Suprapubic skin (tissue), 4 donors: ENCODE results near the gene PRSS57. TPM values are rescaled to one million over a fixed set of nuclear protein-coding genes. Genes with fewer than 3 reads are reported as not detected.
A peak's percentile ranks its signal among the peaks of the same experiment; 100 is the strongest.

Source experiments
- DNase-seq, 2 donors: peaks; one replicate each; pipeline ENCODE4 v3.0.0-alpha.2; 2019; ENCODE audit warnings: low spot score in 2 of 2
- H3K27ac ChIP-seq: fragments of 200-600 bp; sonication (generic); one replicate; pipeline ENCODE4 v1.5.1; 2019
- H3K27me3 ChIP-seq: fragments of 200-600 bp; sonication (generic); one replicate; pipeline ENCODE4 v1.5.1; 2019
- H3K36me3 ChIP-seq: fragments of 200-600 bp; sonication (generic); one replicate; pipeline ENCODE4 v1.5.1; 2019
- H3K4me1 ChIP-seq: fragments of 200-600 bp; sonication (generic); one replicate; pipeline ENCODE4 v1.5.1; 2019
- H3K4me3 ChIP-seq: fragments of 200-600 bp; sonication (generic); one replicate; pipeline ENCODE4 v1.5.1; 2019; ENCODE audit warnings: mild to moderate bottlenecking
- H3K9me3 ChIP-seq: fragments of 200-600 bp; sonication (generic); one replicate; pipeline ENCODE4 v1.5.1; 2019
- EP300 ChIP-seq: sonication (generic); formaldehyde crosslinking; IDR thresholded peaks from one replicate; pipeline ENCODE4 v1.6.1; 2017; ENCODE audit warnings: antibody characterized with exemption
- POLR2A ChIP-seq, 2 donors: fragments of 450-650 bp; IDR thresholded peaks; one replicate each; pipeline ENCODE4 v1.6.1; 2017; ENCODE audit warnings: antibody characterized with exemption in 2 of 2, mild to moderate bottlenecking in 2 of 2, moderate library complexity in 2 of 2
- POLR2AphosphoS5 ChIP-seq, 3 donors: sonication (generic); formaldehyde crosslinking; IDR thresholded peaks; one replicate each; pipeline ENCODE4 v1.6.1; 2017; ENCODE audit warnings: antibody characterized with exemption in 3 of 3
- WGBS: methylation state at CpG from one replicate; pipeline ENCODE4 v1.1.5; 2018; 5-methylcytosine and 5-hydroxymethylcytosine counted together
- total RNA-seq, 4 donors: library from RNA; depleted of rRNA; stranded (reverse); fragments of >200 nt; gene quantifications; one replicate each; pipeline ENCODE4 v1.1.0, GENCODE V29; 2016
- TF ChIP-seq, protein P1 (sequence below), 2 donors: fragments of 200-600 bp in 1 of 2; fragments of 450-650 bp in 1 of 2; sonication (generic) in 1 of 2; IDR thresholded peaks; one replicate each; pipeline ENCODE4 v1.5.1; 2016 to 2019; ENCODE audit warnings: antibody characterized with exemption in 2 of 2, mild to moderate bottlenecking in 1 of 2, moderate library complexity in 1 of 2

The PRSS57 gene
- total RNA-seq, 4 donors from 2014 or later, result not detected

DNA sequence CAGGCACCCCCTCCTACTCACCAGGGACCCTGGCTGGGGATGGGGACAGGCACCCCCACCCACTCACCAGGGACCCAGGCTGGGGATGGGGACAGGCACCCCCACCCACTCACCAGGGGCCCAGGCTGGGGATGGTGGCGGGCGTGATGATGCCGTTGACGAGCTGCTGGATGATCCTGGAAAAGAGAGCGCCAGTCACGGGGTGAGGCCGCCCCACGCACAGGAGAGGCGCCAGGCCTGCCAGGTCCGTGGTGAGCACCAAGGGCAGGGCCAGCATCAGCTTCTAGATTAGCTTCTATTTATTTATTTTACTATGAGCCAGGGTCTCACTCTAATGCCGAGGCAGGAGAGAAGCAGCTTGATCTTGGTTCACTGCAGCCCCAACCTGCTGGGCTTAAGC is 45.1 kb downstream of the PRSS57 start:
- no peaks in the 10 kb centered on the region for H3K9me3 ChIP-seq
- no peak overlapping the region for H3K4me3 ChIP-seq
- no peaks in the 10 kb centered on the region for H3K4me1 ChIP-seq
- H3K36me3 ChIP-seq, result peaks cover 90% of the 10 kb centered on the region
- H3K27ac ChIP-seq, result no peak overlapping the region
- no peaks in the 10 kb centered on the region for H3K27me3 ChIP-seq
- TF ChIP-seq POLR2AphosphoS5 (IDR thresholded peaks at IDR 0.05), result no peak
- TF ChIP-seq EP300, result no peak
- 90% methylated on average over 2 of the region's 11 CpGs for WGBS
- no peak for DNase-seq

DNA sequence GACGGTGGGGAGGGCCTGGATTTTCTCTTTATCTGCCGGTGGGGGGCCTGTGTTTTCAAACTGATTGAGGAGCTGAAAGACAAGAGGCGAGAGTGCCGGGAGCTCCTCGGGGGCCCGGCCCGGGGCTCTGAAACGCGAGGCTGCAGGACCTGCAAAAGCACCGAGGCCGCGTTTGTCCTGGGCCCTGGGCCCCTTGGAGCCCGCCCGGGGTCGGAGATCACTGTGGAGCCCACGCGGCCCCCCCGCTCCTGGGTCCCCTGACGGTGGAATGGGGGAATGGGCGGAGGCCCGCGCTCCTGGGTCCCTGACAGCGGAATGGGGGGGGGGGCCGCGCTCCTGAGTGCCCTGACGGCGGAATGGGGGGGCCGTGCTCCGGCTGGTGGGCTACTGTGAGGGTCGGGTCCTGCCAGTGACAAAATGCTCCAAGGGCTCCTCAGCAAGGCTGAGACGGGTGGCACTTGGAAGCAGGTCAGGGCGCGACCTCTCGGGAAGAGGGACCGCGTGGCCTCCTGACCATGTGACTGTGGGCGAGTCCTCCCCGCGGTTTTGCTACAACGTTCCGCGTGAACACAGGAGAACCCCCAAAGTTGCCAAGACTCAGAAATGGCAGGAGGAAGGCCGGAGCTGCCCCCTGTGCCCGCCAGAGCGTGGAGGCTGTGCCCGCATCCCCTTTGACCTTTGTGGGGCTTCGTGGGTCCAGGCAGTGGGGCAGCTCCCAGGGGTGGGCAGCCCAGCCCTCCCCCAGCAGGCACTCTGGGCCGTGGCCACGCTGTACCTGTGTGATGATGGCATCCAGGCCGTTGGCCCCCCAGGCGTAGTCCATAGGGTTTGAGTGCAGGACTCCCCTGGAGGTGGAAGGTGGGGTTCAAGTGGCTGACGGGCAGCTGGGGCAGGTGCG is 46.1 kb downstream of the PRSS57 start:
- no peaks in the 10 kb centered on the region for H3K4me1 ChIP-seq
- H3K4me3 ChIP-seq, result no peak overlapping the region
- H3K36me3 ChIP-seq, result peaks cover 95% of the 10 kb centered on the region
- peak in 1 of 2 donors; percentile 65 for DNase-seq
- no peak overlapping the region for H3K27ac ChIP-seq
- 93% methylated on average over 16 of the region's 53 CpGs for WGBS
- no peaks in the 10 kb centered on the region for H3K27me3 ChIP-seq
- no peak for TF ChIP-seq POLR2A (IDR thresholded peaks at IDR 0.05)
- TF ChIP-seq EP300, result no peak
- TF ChIP-seq, protein P1, sequence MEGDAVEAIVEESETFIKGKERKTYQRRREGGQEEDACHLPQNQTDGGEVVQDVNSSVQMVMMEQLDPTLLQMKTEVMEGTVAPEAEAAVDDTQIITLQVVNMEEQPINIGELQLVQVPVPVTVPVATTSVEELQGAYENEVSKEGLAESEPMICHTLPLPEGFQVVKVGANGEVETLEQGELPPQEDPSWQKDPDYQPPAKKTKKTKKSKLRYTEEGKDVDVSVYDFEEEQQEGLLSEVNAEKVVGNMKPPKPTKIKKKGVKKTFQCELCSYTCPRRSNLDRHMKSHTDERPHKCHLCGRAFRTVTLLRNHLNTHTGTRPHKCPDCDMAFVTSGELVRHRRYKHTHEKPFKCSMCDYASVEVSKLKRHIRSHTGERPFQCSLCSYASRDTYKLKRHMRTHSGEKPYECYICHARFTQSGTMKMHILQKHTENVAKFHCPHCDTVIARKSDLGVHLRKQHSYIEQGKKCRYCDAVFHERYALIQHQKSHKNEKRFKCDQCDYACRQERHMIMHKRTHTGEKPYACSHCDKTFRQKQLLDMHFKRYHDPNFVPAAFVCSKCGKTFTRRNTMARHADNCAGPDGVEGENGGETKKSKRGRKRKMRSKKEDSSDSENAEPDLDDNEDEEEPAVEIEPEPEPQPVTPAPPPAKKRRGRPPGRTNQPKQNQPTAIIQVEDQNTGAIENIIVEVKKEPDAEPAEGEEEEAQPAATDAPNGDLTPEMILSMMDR (IDR thresholded peaks at IDR 0.05), result no peak
- TF ChIP-seq POLR2AphosphoS5 (IDR thresholded peaks at IDR 0.05), result no peak
- H3K9me3 ChIP-seq, result no peaks in the 10 kb centered on the region

DNA sequence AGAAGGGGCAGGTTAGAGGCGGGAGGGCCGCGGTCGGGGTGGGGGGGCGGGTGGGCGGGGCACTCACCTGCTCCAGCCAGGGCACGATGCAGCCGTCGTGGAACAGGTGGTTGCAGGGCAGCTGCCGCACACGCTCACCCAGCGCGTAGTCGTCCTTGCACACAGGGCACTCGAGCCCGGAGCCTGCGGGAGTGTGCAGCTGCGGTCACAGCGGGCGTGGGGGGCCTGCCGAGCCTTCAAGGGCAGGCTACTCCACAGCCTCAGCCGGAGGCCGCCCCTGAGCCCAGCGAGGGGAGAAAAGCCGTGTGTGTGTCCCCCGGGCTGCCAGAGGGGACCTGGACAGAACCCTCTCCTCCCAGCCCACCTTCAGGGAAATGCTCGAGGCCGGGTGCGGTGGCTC is 46.9 kb downstream of the PRSS57 start:
- no peak overlapping the region for H3K27ac ChIP-seq
- H3K4me1 ChIP-seq, result no peaks in the 10 kb centered on the region
- H3K9me3 ChIP-seq, result no peaks in the 10 kb centered on the region
- H3K4me3 ChIP-seq, result no peak overlapping the region
- WGBS, result 91% methylated on average over 16 of the region's 29 CpGs
- no peak for TF ChIP-seq EP300
- TF ChIP-seq, protein P1 (IDR thresholded peaks at IDR 0.05), result no peak
- no peak for TF ChIP-seq POLR2AphosphoS5 (IDR thresholded peaks at IDR 0.05)
- no peak for TF ChIP-seq POLR2A (IDR thresholded peaks at IDR 0.05)
- H3K36me3 ChIP-seq, result peaks cover 87% of the 10 kb centered on the region
- DNase-seq, result no peak
- H3K27me3 ChIP-seq, result no peaks in the 10 kb centered on the region

DNA sequence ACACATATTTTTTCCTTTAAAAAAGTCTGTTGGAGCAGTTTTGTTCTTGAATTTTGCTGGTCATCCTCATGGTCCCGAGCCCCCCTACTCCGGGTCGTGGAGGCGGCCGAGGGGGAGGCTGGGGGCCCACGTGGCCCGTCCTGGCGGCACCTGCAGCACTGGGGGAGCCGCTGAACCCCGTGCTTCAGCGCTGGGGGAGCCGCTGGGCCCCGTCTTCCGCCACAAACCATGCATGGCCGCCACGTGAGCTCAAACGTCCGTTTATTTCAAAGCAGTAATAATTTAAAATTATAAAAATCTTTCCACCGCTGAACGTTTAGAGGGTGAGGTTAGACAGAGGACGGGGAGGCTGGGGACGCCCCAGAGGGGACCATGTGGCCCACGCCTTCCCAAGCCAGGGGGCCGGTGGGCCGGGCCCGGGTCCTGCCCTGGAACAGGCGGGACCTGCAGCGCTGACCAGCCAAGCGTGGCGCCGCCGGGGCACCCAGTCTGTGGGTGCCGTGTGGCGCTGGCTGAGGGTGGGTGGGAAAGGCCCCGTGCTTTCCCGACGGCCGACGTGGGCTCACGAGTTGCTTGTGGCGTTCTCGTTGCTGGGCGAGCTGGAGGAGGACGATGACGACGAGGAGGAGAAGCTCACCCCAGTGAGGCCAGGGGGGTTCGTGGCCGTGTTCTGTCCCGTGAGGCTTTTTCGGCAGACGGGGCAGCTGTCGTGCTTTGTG is 47.5 kb downstream of the PRSS57 start:
- H3K27ac ChIP-seq, result no peak overlapping the region
- H3K4me1 ChIP-seq, result no peaks in the 10 kb centered on the region
- no peaks in the 10 kb centered on the region for H3K9me3 ChIP-seq
- DNase-seq, result no peak
- peaks cover 81% of the 10 kb centered on the region for H3K36me3 ChIP-seq
- WGBS, result 93% methylated on average over 27 of the region's 52 CpGs
- H3K27me3 ChIP-seq, result no peaks in the 10 kb centered on the region
- TF ChIP-seq, protein P1 (IDR thresholded peaks at IDR 0.05), result no peak
- TF ChIP-seq EP300 (no peak), POLR2AphosphoS5 (IDR thresholded peaks at IDR 0.05) (no peak), POLR2A (IDR thresholded peaks at IDR 0.05) (no peak)
- no peak overlapping the region for H3K4me3 ChIP-seq

DNA sequence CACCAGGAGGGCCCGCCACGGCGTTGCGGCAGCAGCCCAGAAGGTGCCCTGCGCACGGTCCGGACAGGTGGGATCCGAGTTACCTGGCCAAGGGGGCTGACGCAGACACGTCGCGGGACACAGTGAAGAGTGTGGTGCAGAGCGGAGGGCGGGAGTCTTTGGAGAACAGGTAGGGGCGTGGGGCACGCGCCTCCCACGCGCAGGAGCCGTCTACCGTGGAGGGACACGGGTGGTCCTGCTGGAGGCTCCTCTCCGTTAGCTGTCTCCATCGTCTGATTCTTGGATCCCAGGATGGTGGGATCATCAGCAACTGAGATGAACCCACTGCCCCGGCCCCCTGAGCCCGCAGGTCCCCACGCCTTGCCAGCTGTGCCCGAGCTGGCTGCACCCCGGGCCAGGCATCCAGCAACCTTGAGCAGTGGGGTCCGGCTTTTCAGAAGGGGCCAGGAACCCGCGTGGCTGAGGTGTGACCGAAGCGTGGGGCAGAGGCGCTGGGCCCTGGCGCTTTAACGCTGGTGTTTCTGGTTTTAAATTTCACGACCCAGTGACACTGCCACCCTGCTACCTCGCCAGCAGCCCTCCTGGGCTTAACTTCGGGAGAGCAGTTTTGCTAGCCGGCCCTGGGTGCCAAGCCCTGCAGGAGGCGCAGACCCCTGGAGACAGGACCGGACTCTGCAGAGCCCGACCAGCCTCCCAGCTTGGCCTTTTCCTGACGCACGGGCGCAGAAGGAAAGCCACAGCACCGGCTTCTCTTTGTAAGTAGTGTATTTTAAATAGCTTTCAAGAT is 48.3 kb downstream of the PRSS57 start:
- 93% methylated on average over 35 of the region's 48 CpGs for WGBS
- peaks cover 74% of the 10 kb centered on the region for H3K36me3 ChIP-seq
- no peak for DNase-seq

More for the DNA sequence above, 48.3 kb downstream of the PRSS57 start:
- Histone ChIP-seq H3K27ac (no peak overlapping the region), H3K4me1 (no peaks in the 10 kb centered on the region), H3K4me3 (no peak overlapping the region), H3K9me3 (no peaks in the 10 kb centered on the region), H3K27me3 (no peaks in the 10 kb centered on the region)
- TF ChIP-seq, protein P1 (IDR thresholded peaks at IDR 0.05), result no peak
- TF ChIP-seq POLR2AphosphoS5 (IDR thresholded peaks at IDR 0.05), result no peak
